ENCODE results near the gene DIAPH2.

Gene DIAPH2

DNA sequence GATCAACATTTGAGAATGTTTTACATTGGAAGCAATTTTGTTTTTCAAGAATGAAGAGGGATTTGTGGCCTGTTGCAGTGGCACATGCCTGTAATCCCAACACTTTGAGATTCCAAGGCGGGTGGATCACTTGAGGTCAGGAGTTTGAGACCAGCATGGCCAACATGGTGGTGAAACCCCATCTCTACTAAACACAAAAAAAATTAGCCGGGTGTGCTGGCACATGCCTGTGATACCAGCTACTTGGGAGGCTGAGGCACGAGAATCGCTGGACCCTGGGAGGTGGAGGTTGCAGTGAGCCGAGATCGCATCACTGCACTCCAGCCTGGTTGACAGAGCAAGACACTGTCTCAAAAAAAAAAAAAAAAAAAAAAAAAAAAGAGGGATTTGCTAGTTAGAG lies 326.9 kb downstream of the DIAPH2 start:
- Histone ChIP-seq H3F3A (ENCODE audit: low read depth) (no peaks in the 10 kb centered on the region), H3K9me3 (ENCODE audit: insufficient read depth, low read depth, low read length) (no peaks in the 10 kb centered on the region), H4K20me1 (ENCODE audit: insufficient read depth, low read length, poor library complexity, severe bottlenecking) (no peaks in the 10 kb centered on the region), H2AFZ (ENCODE audit: low read length) (no peak overlapping the region), H3K4me1 (ENCODE audit: insufficient read depth, low read length, poor library complexity, severe bottlenecking) (no peaks in the 10 kb centered on the region), H3K9ac (ENCODE audit: low read depth, low read length, poor library complexity, severe bottlenecking) (no peak overlapping the region), H3K27me3 (ENCODE audit: insufficient read depth, low read length, poor library complexity, severe bottlenecking) (no peaks in the 10 kb centered on the region), H3K36me3 (ENCODE audit: insufficient read depth, low read length) (no peaks in the 10 kb centered on the region), H3K4me2 (ENCODE audit: low read depth, low read length, poor library complexity, severe bottlenecking) (no peak overlapping the region), H3K79me2 (ENCODE audit: insufficient read depth, low read length) (no peaks in the 10 kb centered on the region), H3K9me2 (replicated peaks; ENCODE audit: low read depth, low read length) (no peaks in the 10 kb centered on the region), H3K4me3 (ENCODE audit: low read length, poor library complexity, severe bottlenecking) (no peak overlapping the region)
- TF ChIP-seq CTCF (conservative IDR thresholded peaks at IDR 0.05; ENCODE audit: low read length) = no peak
- TF ChIP-seq EZH2phosphoT487 (IDR thresholded peaks at IDR 0.05; ENCODE audit: borderline replicate concordance) = no peak

- Histone ChIP-seq H3K4me1 (ENCODE audit: insufficient read depth, low read length, poor library complexity, severe bottlenecking) (no peaks in the 10 kb centered on the region), H2AFZ (ENCODE audit: low read length) (no peak overlapping the region), H3K4me2 (ENCODE audit: low read depth, low read length, poor library complexity, severe bottlenecking) (no peak overlapping the region), H4K20me1 (ENCODE audit: insufficient read depth, low read length, poor library complexity, severe bottlenecking) (no peaks in the 10 kb centered on the region), H3K27me3 (ENCODE audit: insufficient read depth, low read length, poor library complexity, severe bottlenecking) (no peaks in the 10 kb centered on the region), H3F3A (ENCODE audit: low read depth) (no peaks in the 10 kb centered on the region), H3K9ac (ENCODE audit: low read depth, low read length, poor library complexity, severe bottlenecking) (no peak overlapping the region), H3K9me2 (replicated peaks; ENCODE audit: low read depth, low read length) (no peaks in the 10 kb centered on the region), H3K4me3 (ENCODE audit: low read length, poor library complexity, severe bottlenecking) (no peak overlapping the region), H3K79me2 (ENCODE audit: insufficient read depth, low read length) (no peaks in the 10 kb centered on the region), H3K36me3 (ENCODE audit: insufficient read depth, low read length) (no peaks in the 10 kb centered on the region), H3K9me3 (ENCODE audit: insufficient read depth, low read depth, low read length) (no peaks in the 10 kb centered on the region)
- TF ChIP-seq EZH2phosphoT487 (IDR thresholded peaks at IDR 0.05; ENCODE audit: borderline replicate concordance) (no peak), CTCF (conservative IDR thresholded peaks at IDR 0.05; ENCODE audit: low read length) (no peak)
Observed at GRCh38 chrX:97016106-97016505, 331.5 kb downstream of the DIAPH2 start.

DNA sequence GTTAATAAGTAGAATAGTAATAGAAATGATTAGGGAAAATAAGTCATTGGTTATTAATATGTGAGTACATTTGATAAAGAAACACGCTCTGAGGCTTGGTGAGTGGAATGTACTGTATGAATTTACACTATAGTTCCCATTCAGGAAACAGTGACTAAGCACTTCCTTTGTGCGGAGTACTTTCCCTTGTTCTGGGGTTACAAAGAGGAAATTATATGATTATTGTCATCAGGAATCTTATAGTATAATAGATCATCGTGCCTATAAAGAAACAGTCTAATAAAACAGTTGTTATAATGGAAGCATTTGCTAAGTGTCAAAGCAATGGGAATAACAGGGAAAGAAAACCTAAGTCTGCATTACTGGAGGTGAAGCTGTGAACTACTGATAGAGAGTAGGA lies 337.0 kb downstream of the DIAPH2 start:
- no peaks in the 10 kb centered on the region for H3K79me2 ChIP-seq (ENCODE audit: insufficient read depth, low read length)
- H3K4me3 ChIP-seq (ENCODE audit: low read length, poor library complexity, severe bottlenecking) = no peak overlapping the region
- no peak for TF ChIP-seq EZH2phosphoT487 (IDR thresholded peaks at IDR 0.05; ENCODE audit: borderline replicate concordance)
- TF ChIP-seq CTCF (conservative IDR thresholded peaks at IDR 0.05; ENCODE audit: low read length) = no peak
- no peaks in the 10 kb centered on the region for H3K4me1 ChIP-seq (ENCODE audit: insufficient read depth, low read length, poor library complexity, severe bottlenecking)
- no peaks in the 10 kb centered on the region for H3K9me3 ChIP-seq (ENCODE audit: insufficient read depth, low read depth, low read length)
- no peak overlapping the region for H3K9ac ChIP-seq (ENCODE audit: low read depth, low read length, poor library complexity, severe bottlenecking)
- no peaks in the 10 kb centered on the region for H4K20me1 ChIP-seq (ENCODE audit: insufficient read depth, low read length, poor library complexity, severe bottlenecking)
- H3K9me2 ChIP-seq (replicated peaks; ENCODE audit: low read depth, low read length) = no peaks in the 10 kb centered on the region
- no peak overlapping the region for H2AFZ ChIP-seq (ENCODE audit: low read length)
- H3K4me2 ChIP-seq (ENCODE audit: low read depth, low read length, poor library complexity, severe bottlenecking) = no peak overlapping the region
- no peaks in the 10 kb centered on the region for H3K36me3 ChIP-seq (ENCODE audit: insufficient read depth, low read length)
- no peaks in the 10 kb centered on the region for H3F3A ChIP-seq (ENCODE audit: low read depth)
- no peaks in the 10 kb centered on the region for H3K27me3 ChIP-seq (ENCODE audit: insufficient read depth, low read length, poor library complexity, severe bottlenecking)
